8988T (cell line): ENCODE measurements around the gene CEP112.

Experiments used
- DNase-seq: peaks from one replicate; pipeline ENCODE4 v3.0.0; 2011

Gene CEP112

DNA sequence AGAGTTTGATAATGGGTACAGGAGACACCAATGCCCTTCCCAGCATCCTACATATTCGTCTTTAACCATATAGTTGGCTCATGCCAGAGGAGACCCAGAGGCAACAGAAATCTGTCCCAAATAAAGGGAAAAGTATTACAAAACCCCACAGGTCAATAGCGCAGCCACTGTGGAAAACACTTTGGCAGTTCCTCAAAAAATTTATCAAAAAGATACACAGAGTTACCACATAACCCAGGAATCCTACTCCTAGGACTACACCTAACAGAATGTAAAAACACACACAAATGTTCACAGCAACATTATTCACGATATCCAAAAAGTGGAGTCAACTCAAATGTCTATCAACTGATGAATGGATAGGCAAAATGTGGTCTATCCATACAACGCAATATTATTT lies 135.8 kb downstream of the CEP112 start:
- no peak for DNase-seq

DNA sequence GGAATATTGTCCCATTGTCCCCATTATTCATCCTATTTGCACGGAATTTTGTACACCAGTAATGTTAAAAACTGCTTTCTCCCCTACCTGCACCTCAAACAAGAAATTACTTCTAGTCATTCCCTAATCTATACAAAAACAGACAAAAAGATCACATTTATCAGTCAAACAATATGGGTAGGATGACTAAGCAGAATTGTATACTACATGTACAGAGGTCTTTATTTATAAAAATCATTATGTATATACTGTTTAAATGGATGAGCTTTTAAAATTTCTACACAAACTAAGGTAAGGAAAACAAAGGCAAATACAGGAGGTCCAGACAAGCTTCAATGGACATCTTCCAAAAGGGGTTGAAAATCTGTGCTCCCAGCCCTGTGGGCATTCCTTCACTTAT lies 137.7 kb downstream of the CEP112 start:
- DNase-seq, result no peak

DNA sequence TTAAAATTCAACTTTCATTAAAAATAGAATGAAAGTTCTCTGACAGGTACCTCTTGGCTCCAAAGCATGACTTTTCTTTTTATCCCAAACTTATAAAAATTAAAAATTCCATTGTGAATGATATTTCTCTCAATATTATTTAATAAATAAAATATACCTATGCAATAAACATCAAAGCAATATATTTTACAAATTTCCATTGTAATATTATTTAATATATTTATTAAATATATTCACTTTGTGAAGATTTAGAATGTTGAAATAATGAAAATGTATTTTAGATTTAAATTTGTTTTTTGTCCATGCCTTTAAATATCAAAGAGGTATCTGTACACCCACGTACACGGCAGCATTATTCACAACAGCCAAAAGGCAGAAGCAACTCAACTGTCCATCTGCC lies 147.8 kb downstream of the CEP112 start:
- no peak for DNase-seq

DNA sequence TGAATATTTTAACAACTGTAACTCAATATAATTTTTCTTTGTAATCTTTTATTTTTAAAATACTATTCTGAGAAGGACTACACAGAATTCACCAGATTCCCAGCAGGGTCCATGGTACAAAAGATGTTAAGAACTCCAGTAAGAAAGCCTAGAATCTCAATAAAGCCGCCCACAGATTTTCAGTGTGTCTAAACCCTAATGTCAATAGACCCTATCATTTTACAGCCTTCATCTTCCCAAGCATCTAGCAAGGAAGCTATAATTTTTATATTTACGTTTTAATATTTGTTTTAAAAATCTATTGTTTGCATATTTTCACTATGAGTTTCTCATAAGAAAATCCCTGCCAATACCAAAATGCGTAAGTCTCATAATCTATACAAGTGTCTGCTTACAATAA lies 148.5 kb downstream of the CEP112 start:
- DNase-seq, result no peak

DNA sequence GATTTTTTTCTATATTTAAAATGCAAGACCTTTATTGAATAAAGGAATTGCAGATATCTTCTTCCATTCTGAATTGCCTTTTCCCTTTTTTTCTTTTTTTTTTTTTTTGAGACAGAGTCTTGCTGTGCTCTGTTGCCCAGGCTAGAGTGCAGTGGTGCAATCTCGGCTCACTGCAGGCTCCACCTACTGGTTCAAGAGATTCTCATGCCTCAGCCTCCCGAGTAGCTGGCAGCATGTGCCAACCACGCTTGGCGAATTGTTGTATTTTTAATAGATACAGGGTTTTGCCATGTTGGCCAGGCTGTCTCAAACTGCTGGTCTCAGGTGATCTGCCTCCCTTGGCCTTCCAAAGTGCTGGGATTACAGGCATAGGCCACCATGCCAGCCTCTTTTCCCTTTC lies 151.5 kb downstream of the CEP112 start:
- DNase-seq, result no peak

- DNase-seq, result no peak
Measured at GRCh38 chr17:66038125-66038524, 153.8 kb downstream of the CEP112 start.

DNA sequence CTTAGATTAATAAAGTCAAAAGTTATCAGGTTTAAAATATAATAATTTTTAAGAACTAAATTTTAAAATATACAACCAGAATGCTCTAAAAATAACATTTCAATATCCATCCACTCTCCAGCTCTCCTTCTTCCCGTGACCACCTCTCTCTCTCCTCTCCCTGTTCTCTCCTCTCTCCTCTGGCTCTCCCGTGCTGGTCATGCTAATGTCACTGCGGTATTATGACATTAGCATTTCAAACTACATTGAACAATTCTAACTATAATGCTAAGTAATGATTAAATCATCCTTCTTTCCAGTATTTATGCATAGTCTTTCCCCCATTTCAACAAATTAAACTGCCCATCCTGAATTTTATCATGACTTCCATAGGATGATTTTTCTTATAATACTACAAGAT lies 154.7 kb downstream of the CEP112 start:
- DNase-seq, result no peak

DNA sequence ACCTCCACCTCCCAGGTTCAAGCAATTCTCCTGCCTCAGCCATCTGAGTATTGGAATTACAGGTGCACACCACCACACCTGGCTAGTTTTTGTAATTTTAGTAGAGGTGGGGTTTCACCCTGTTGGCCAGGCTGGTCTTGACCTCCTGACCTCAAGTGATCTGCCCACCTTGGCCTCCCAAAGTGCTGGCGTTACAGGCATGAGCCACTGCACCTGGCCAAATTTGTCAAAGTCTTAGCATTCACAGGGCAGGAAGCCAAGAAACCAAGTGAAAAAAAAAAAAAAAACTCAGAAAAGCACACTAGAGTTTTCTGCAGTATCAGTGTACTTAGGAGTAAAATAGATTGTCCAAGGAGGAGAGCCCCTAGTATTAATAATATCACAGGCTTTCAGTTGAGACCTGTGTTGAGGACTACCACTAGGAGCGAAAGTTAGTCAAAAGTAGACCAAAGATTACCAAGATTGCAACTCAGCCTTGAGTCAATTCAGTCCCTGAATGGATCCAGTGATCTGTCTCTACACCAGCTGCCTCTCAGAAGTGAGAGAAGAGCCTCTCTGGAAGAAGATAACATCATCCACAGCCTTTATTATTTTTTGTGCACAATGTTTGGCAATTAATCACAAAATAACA lies 159.7 kb downstream of the CEP112 start:
- DNase-seq, result no peak

DNA sequence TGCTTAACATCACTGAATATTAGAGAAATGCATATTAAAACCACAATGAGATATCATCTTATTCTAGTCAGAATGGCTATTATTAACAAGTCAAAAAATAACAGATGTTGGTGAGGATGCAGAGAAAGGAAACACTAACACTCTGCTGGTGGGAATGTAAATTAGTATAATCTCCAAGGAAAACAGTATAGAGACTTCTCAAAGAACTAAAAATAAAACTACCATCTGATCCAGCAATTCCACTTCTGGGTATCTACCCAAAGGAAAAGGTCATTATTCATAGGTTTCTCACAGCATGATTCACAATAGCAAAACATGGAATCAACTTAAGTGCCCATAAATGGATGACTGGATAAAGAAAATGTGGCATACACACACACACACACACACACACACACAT lies 166.4 kb downstream of the CEP112 start:
- DNase-seq, result no peak

DNA sequence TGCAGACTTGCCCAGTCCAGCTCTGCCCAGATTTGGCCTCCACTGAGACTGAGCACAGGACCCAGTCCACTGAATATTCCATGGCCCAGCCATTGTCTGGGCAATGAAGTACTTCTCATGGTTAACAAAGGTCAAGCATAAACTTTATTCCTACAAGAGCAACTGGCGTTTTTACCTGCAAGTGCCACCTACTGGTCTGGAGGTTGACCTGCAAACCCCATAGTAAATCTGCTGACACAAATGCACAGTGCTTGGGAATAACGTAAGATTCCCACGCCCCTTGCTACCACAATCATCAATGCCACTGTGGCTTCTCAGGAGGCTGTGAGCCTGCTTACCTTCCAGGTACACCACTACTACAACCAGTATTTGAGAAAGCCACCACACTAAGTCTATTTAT lies 170.2 kb downstream of the CEP112 start:
- no peak for DNase-seq

GRCh38 chr17:66018786-66019185 lies 173.1 kb downstream of the CEP112 start:
- DNase-seq, result no peak

GRCh38 chr17:66016231-66016630 lies 175.7 kb downstream of the CEP112 start:
- DNase-seq, result no peak

- no peak for DNase-seq
Measured at GRCh38 chr17:66008680-66009079, 183.3 kb downstream of the CEP112 start.

DNA sequence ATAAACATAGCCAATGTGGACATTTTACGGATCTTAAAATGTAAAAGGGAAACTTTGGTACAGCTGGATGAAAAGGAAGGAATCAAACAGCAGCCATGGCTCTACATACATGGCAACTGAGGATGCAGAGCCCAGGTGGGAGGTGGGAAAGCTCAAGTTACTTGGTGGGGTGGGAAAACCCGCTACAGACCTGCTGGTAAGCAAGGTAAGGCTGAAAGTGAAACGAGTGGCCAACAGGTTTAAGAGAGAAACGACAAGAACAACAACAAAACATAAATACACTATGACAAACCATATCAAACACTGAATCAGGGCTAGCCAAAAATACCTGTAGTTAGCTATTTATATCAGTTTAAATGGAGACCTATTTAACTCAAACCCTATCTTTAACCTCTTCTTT lies 185.3 kb downstream of the CEP112 start:
- no peak for DNase-seq

DNA sequence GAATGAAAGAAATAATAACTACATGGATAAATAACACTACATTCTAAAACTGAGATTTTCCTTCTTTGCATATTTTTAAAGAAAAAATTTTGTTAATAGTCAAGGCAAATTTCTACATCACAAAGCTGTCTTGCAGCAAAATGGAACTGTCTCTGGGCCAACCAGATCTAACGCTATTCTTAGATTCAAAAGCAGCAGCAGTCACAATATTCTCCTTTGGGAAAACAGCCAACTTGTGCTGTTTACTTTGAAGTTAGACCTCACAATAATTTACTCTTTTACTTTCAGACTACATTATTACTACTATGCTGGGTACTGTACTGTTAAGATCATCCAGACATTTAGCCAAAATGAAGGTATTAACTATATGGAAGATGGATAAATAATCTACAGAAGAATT lies 189.1 kb downstream of the CEP112 start:
- DNase-seq, result no peak

DNA sequence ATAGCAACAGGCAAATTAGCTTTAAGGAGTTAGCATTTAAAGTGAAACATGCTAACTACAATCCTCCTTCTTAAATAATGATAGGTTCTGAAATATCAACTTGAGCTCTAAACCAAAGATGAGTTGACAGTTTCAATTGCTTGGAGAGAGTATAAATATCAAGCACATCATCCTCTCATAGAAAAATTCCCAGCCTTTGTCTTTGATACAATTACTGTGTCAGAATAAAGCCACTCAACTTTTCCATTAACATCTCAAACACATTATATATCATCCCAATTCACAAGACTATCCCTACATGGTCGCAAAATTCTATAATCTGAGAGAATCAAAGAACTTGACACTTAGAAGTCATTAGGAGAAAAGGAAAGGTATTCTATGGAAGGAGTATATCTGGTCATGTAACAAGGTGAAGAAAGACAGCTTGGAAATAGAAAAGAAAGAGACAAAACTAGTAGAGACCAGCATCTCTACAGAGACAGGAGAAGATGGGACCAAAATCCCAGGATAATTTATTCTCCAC lies 189.8 kb downstream of the CEP112 start:
- DNase-seq, result no peak

GRCh38 chr17:66000216-66000615 lies 191.7 kb downstream of the CEP112 start:
- no peak for DNase-seq

- DNase-seq, result no peak
Measured at GRCh38 chr17:65998675-65999074, 193.3 kb downstream of the CEP112 start.

- DNase-seq, result no peak
Measured at GRCh38 chr17:65994679-65995078, 197.3 kb downstream of the CEP112 start.

DNA sequence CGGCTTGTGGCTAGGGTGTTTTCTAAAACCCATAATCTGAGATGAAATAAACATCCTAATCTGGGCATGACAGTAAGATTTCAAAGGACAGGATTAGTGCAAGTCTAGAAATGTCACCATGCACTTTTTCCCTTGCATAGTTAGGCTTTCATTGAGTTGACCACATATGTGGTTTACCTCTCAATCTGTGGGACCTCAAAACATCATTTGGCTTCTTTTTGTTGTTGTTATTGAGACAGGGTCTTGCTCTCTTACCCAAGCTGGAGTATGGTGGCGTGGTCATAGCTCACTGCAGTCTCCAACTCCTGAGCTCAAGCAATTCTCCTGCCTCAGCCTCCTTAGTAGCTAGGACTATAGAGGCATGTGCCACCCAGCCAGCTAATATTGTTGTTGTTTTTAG lies 197.8 kb downstream of the CEP112 start:
- DNase-seq, result no peak

DNA sequence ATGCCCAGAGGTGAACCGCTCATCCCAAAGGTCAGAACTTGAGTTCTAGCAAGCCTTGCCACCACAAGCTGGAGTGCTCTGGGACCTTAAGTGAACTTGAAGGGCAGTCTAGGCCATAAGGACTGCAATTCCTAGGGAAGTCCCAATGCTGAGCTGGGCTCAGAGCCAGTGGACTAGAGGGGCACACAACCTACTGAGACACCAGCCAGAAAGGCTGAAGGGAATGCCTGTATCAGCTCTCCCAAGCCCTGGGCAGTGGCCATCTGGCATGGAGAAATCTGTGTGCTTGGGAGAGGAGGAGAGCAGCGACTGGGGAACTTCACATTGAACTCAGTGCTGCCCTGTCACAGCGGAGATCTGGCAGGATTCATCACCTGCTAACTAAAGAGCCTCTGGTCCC lies 201.3 kb downstream of the CEP112 start:
- DNase-seq, result no peak

DNA sequence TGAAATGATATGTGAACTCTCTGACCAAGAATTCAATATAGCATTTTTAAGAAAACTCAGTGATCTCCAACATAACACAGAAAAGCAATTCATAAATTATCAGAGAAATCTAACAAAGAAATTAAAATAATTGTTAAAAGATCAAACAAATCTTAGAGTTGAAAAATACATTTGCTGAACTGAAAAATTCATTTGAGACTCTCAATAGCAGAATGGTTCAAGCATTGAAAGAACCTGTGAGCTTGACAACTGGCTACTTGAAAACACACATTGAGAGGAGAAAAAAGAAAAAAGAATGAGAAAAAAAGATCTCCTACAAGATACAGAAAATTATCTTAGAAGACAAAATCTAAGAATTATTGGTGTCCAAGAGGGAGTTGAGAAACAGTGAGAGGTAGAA lies 203.5 kb downstream of the CEP112 start:
- DNase-seq, result no peak

GRCh38 chr17:65987988-65988387 lies 203.9 kb downstream of the CEP112 start:
- DNase-seq, result no peak

- no peak for DNase-seq
Measured at GRCh38 chr17:65985571-65985970, 206.4 kb downstream of the CEP112 start.

DNA sequence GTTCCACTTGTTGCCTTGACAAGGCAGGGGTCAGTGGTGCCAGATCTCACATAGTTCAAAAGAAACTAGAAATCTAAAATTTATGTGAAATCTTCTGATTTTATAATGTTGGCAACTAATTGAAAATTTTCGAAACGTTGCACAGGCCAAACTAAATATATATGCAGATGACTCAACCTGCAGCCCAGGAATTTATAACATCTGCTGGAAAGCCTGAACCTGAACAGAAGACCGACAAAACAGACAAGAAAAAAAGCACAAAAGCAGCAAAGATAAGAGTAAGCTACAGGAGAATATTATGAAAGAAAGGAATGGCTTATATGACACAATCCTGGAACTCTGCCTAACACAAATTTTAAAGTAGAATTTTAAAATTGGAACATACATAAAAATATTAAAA lies 207.6 kb downstream of the CEP112 start:
- DNase-seq, result no peak

- DNase-seq, result no peak
Measured at GRCh38 chr17:65978871-65979270, 213.1 kb downstream of the CEP112 start.
